ENCODE data around the gene WSB1. TPM values are rescaled to one million over a fixed set of nuclear protein-coding genes. Genes with fewer than 3 reads are reported as not detected.
"Not testable (repeated sequence)": the region's sequence is repeated elsewhere in the genome, so short reads cannot be mapped to it uniquely, and the experiment has no call there.

Gene WSB1
- total RNA-seq, 3 donors from 2014 or later: 65.9 to 76.9 (median 73.2) TPM

DNA sequence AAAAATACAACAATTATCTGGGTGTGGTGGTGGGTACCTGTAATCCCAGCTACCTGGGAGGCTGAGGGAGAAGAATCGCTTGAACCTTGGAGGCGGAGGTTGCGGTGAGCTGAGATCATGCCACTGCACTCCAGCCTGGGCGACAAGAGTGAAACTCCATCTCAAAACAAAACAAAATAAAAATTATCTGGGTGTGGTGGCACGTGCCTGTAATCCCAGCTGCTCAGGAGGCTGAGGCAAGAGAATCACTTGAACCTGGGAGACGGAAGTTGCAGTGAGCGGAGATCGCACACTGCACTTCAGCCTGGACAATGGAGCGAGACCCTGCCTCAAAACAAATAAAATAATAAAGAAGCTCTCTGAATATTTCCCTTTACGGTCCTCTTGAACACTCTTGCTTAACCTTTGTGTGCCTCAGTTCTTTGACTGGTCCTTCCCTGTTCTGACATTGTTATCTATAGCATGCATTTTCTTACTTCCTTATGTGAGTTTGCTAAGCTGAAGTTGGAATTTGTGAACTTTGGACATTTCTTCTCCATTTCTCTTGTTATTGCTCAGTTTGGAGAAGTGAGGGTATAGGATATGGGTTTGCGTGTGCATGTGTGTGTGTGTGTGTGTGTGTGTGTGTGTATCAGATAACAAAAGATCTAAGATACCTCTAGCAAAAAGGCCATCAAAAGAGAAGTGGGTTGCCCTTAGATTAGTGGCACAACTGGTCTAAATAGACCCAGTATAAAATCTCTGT is 29.7 kb upstream of the WSB1 start:
- Mint-ChIP-seq H3K4me3 (no peak overlapping the region), H3K36me3 (ENCODE audit: insufficient read depth) (no peaks in the 10 kb centered on the region), H3K9me3 (no peaks in the 10 kb centered on the region), H3K27me3 (ENCODE audit: low read depth) (peaks cover 4% of the 10 kb centered on the region), H3K4me1 (ENCODE audit: low read depth) (no peaks in the 10 kb centered on the region)
- ATAC-seq: no peak
- no peak for DNase-seq

DNA sequence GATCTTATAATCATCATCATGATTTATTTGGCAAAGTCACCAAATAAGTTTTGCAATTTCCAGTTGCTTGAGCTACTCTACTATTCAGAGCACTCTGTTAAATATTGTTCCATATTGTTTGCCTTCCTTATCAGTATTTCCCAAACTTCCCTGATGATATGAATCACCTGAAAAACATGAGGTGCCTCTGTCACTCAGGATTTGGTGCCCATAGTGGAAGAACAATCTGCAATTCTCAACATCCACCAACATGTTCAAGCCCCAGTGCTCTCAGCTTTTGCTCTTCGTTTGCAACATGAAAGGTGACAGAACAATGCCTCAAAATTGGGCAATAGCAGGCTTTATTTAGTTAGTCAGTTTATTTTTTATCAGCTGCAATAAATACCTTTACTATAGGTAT is 28.6 kb upstream of the WSB1 start:
- Mint-ChIP-seq H3K36me3 (ENCODE audit: insufficient read depth) (no peaks in the 10 kb centered on the region), H3K4me1 (ENCODE audit: low read depth) (no peaks in the 10 kb centered on the region), H3K27me3 (ENCODE audit: low read depth) (peaks cover 10% of the 10 kb centered on the region), H3K4me3 (no peak overlapping the region), H3K9me3 (no peaks in the 10 kb centered on the region)
- DNase-seq: no peak
- no peak for ATAC-seq

DNA sequence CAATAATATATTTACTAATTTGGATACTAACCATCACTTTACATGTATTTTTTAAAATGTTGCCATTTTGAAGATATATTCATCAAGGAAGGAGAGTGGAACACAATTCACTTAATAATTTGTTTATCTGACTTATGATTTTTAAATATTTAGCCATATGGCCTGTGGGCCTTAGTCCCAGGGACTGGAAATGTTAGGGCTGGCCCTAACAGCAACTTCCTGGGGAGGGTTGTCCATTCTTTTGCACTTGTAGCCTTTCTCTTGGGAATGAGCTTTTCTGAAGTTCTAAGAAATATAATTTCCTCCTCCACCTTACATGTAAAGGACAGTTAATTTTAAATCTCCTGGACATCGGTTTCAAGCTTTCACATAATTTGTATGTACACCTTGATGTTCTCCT is 27.7 kb upstream of the WSB1 start:
- no peak for DNase-seq
- no peaks in the 10 kb centered on the region for H3K4me1 Mint-ChIP-seq (ENCODE audit: low read depth)
- no peak for ATAC-seq
- no peaks in the 10 kb centered on the region for H3K36me3 Mint-ChIP-seq (ENCODE audit: insufficient read depth)
- peaks cover 10% of the 10 kb centered on the region for H3K27me3 Mint-ChIP-seq (ENCODE audit: low read depth)
- no peak overlapping the region for H3K4me3 Mint-ChIP-seq
- no peaks in the 10 kb centered on the region for H3K9me3 Mint-ChIP-seq

DNA sequence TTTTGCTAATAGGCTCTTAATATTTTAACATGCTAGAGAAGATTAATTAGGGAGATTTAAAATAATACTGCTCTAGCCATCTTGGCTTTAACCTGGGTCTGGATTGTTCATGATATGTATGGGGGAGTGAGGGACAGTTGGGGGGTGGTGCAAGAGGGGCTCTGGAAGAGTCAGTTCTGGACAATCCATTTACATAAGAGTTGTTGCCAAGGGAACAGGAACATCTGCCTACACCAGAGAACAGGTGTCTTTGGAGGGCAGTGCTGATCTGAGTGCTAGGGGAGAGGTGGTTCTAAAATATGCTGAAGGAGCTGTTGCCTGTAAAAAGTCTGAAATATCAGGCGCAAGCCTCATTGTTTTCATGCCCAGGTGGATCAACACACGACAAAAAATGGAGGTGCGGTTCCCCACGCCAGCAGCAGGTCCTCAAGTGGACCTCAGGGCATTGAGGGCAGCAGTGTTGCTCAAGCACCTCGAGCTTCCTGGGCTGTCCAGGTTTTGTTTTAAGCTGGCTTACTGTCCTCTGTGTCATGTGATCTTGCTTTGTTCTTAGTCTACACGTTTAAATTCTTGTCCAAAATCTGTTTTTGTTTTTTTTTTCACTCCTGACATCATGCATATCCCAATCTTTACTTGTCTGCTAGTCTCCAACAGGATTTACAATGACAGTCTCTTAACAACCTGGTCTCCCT is 25.4 kb upstream of the WSB1 start:
- ATAC-seq (no peak), DNase-seq (no peak)
- Mint-ChIP-seq H3K27me3 (ENCODE audit: low read depth) (peaks cover 10% of the 10 kb centered on the region), H3K4me1 (ENCODE audit: low read depth) (no peaks in the 10 kb centered on the region), H3K9me3 (no peaks in the 10 kb centered on the region), H3K36me3 (ENCODE audit: insufficient read depth) (no peaks in the 10 kb centered on the region), H3K4me3 (no peak overlapping the region)

DNA sequence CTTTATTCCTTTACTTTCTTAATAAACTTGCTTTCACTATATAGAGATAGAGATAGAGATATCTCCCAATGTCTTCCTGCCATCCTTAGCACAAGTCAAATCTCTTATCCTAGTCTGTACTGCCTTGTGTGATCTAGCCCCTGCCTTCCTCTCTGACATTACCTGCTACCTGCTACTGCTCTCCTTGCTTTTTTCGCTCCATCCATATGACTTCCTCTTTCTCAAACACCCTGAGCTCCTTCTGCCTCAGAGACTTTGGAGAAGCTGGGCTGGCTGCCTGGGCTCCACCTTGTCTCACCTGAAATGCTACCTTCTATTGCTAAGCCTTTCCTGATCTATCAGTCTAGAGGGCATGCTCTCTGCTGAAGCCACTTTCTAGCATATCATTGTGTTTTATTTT is 24.7 kb upstream of the WSB1 start:
- ATAC-seq: no peak
- no peaks in the 10 kb centered on the region for H3K4me1 Mint-ChIP-seq (ENCODE audit: low read depth)

DNA sequence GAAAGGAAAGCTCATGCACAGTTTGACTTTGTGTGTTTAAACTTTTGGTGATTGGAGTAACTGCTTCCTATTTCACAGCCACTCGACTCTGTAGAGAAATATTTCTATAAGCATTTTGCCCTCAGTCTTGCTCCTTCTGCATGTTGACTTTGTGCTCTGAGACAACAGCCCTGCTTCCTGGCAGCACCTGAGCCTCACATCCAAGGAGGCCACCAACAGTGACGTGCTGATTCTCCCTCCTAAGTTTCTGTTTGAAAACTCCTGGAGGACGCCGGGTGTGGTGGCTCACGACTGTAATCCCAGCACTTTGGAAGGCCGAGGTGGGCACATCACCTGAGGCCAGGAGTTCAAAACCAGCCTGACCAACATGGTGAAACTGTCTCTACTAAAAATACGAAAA is 23.9 kb upstream of the WSB1 start:
- ATAC-seq (no peak), DNase-seq (no peak)
- no peak overlapping the region for H3K4me3 Mint-ChIP-seq
- H3K36me3 Mint-ChIP-seq (ENCODE audit: insufficient read depth): no peaks in the 10 kb centered on the region
- H3K4me1 Mint-ChIP-seq (ENCODE audit: low read depth): no peaks in the 10 kb centered on the region
- peaks cover 7% of the 10 kb centered on the region for H3K27me3 Mint-ChIP-seq (ENCODE audit: low read depth)
- no peaks in the 10 kb centered on the region for H3K9me3 Mint-ChIP-seq

More for the DNA sequence above, 24.7 kb upstream of the WSB1 start:
- Mint-ChIP-seq H3K4me3 (no peak overlapping the region), H3K9me3 (no peaks in the 10 kb centered on the region), H3K27me3 (ENCODE audit: low read depth) (peaks cover 10% of the 10 kb centered on the region), H3K36me3 (ENCODE audit: insufficient read depth) (no peaks in the 10 kb centered on the region)
- DNase-seq: no peak

DNA sequence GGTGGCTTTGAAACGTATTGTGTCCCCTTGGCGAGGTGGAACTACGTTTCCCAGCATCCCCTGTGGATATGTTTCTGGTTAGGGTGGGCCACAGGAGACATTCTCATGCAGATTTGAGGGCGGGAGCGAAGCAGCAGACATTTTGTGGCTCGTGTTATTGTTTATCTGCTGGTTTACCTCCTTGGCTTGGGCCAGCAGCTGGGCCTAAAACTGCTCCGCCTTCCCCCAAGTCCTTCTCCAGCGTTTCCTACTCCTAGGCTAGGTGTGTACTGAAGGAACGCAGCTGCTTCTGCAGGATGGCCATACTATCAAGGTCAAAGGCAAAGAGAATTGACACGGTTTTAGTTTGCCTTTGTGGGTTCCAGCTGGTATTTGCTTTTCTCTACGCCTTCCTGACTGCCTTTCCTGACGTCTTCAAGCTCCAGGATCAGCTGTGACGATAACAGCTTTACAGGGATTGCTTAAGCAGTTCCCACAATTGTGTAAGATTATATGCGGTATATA is 17.2 kb upstream of the WSB1 start:
- H3K27me3 Mint-ChIP-seq (ENCODE audit: low read depth): no peaks in the 10 kb centered on the region
- no peaks in the 10 kb centered on the region for H3K9me3 Mint-ChIP-seq
- no peak for ATAC-seq
- DNase-seq: no peak
- peaks cover 3% of the 10 kb centered on the region for H3K4me1 Mint-ChIP-seq (ENCODE audit: low read depth)
- H3K4me3 Mint-ChIP-seq: no peak overlapping the region
- H3K36me3 Mint-ChIP-seq (ENCODE audit: insufficient read depth): no peaks in the 10 kb centered on the region

DNA sequence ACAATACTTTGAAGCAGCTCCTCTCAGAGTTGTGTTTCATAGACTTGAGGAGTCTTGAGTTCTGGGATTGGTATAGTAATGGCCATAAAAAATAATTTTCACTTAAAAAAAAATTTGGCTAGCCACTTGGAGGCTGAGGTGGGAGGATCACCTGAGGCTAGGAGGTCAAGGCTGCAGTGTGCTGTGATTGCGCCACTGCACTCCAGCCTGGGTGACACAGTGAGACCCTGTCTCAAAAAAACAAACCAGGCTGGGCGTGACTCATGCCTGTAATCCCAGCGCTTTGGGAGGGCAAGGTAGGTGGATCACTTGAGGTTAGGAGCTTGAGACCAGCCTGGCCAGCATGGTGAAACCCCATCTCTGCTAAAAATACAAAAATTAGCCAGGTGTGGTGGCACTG is 14.8 kb upstream of the WSB1 start:
- not testable (repeated sequence) for DNase-seq; H3K4me1 Mint-ChIP-seq (ENCODE audit: low read depth); H3K27me3 Mint-ChIP-seq (ENCODE audit: low read depth); H3K9me3 Mint-ChIP-seq; H3K4me3 Mint-ChIP-seq; H3K36me3 Mint-ChIP-seq (ENCODE audit: insufficient read depth); ATAC-seq

DNA sequence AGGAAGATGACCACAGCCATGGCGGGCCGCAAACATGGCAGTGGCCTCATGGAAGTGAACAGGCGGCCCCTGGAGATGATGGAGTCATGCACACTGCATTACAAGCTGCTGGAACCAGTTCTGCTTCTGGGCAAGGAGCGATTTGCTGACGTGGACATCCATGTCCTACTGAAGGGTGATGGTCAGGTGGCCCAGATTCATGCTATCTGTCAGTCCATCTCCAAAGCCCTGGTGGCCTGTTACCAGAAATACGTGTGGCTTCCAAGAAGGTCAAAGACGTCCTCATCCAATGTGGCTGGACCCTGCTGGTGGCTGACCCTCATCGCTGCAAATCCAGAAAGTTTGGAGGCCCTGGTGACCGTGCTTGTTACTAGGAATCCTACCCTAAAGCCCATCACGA is 13.4 kb upstream of the WSB1 start:
- ATAC-seq (no peak), DNase-seq (no peak)
- H3K4me1 Mint-ChIP-seq (ENCODE audit: low read depth): peaks cover 10% of the 10 kb centered on the region
- no peaks in the 10 kb centered on the region for H3K9me3 Mint-ChIP-seq
- H3K36me3 Mint-ChIP-seq (ENCODE audit: insufficient read depth): no peaks in the 10 kb centered on the region
- no peak overlapping the region for H3K4me3 Mint-ChIP-seq
- H3K27me3 Mint-ChIP-seq (ENCODE audit: low read depth): no peaks in the 10 kb centered on the region

DNA sequence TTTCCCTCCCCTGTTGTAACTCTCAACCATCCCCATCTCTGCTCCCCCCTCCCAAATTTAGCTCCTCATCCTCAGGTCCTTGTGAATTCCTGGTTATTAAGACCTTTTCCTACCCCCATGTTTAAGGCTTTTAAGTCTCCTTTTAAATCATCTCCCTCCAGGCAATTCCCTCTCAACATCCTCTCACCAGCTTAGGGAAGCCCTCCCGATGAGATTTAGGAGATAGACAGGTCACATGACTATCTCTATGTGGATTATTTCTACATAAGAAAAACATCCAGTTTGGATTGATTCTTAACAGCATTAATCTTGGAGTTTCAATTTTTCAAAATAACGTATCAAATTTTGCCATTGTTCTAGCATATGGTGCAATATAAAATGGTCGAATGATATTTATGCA is 12.5 kb upstream of the WSB1 start:
- H3K27me3 Mint-ChIP-seq (ENCODE audit: low read depth): no peaks in the 10 kb centered on the region
- DNase-seq: no peak
- peaks cover 10% of the 10 kb centered on the region for H3K4me1 Mint-ChIP-seq (ENCODE audit: low read depth)
- no peaks in the 10 kb centered on the region for H3K9me3 Mint-ChIP-seq
- no peak overlapping the region for H3K4me3 Mint-ChIP-seq
- no peak for ATAC-seq
- no peaks in the 10 kb centered on the region for H3K36me3 Mint-ChIP-seq (ENCODE audit: insufficient read depth)

DNA sequence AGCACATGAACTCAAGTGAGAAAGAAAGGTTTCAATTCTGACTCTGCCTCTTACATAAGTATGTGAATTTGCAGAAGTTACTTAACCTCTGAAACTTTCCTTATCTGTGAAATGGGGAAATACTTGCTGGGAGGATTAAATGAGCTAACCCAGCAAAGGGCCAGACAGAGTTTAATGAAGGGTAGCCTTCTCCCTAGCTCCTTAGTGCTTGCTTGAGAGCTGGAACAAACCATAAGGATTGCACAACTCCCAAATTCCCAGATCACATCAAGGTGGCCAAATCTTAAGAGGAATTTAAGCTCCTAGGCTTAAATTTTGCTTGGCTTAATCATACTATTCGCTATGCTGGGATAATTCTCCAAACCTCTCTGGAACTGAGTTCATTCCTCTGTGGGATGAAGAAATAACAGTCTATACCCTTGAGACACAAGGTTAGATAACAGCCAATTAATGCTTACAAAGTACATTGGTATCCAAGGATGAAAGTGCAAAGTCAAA is 11.8 kb upstream of the WSB1 start:
- H3K4me3 Mint-ChIP-seq: no peak overlapping the region
- H3K36me3 Mint-ChIP-seq (ENCODE audit: insufficient read depth): no peaks in the 10 kb centered on the region
- DNase-seq (no peak), ATAC-seq (no peak)
- H3K27me3 Mint-ChIP-seq (ENCODE audit: low read depth): no peaks in the 10 kb centered on the region
- peaks cover 10% of the 10 kb centered on the region for H3K4me1 Mint-ChIP-seq (ENCODE audit: low read depth)
- no peaks in the 10 kb centered on the region for H3K9me3 Mint-ChIP-seq

DNA sequence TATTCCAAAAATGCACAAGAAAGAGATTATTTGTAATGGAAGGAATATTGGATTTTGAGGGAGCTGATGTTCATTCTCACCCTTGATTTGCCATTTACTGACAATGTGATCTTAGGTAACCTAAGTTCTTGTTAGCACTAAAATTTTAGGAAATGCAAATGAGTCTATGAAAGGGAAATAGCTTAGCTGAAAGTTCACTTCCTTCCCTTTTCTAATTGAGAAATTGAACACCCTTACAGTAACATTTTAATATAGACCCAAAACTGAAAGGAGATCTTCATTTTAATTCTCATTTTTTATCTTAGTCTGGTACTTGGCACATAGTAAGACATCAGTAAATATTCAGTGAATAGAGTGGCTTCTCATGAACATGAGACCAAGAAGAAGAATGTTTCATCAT is 10.9 kb upstream of the WSB1 start:
- ATAC-seq (no peak), DNase-seq (no peak)
- H3K36me3 Mint-ChIP-seq (ENCODE audit: insufficient read depth): no peaks in the 10 kb centered on the region
- H3K4me3 Mint-ChIP-seq: no peak overlapping the region
- peaks cover 10% of the 10 kb centered on the region for H3K4me1 Mint-ChIP-seq (ENCODE audit: low read depth)
- no peaks in the 10 kb centered on the region for H3K9me3 Mint-ChIP-seq
- H3K27me3 Mint-ChIP-seq (ENCODE audit: low read depth): peaks cover under 1% of the 10 kb centered on the region

DNA sequence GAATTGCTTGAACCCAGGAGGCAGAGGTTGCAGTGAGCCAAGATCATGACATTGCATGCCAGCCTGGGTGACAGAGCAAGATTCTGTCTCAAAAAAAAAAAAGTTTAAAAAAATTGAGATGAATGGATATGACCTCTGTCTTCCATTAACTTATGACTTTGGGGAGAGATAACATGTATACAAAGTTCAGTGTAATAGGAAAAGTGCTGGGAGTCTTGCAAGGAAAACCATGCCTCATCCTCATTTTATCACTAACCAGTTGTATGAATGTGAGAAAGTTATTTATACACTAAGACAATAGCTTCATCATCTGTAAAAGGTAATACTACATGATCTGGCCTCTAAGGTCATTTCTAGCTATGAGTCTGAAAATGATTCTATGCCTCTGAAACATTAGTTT is 10.2 kb upstream of the WSB1 start:
- Mint-ChIP-seq H3K9me3 (no peaks in the 10 kb centered on the region), H3K4me3 (no peak overlapping the region), H3K4me1 (ENCODE audit: low read depth) (peaks cover 10% of the 10 kb centered on the region), H3K36me3 (ENCODE audit: insufficient read depth) (no peaks in the 10 kb centered on the region), H3K27me3 (ENCODE audit: low read depth) (peaks cover 3% of the 10 kb centered on the region)
- no peak for DNase-seq
- ATAC-seq: no peak

DNA sequence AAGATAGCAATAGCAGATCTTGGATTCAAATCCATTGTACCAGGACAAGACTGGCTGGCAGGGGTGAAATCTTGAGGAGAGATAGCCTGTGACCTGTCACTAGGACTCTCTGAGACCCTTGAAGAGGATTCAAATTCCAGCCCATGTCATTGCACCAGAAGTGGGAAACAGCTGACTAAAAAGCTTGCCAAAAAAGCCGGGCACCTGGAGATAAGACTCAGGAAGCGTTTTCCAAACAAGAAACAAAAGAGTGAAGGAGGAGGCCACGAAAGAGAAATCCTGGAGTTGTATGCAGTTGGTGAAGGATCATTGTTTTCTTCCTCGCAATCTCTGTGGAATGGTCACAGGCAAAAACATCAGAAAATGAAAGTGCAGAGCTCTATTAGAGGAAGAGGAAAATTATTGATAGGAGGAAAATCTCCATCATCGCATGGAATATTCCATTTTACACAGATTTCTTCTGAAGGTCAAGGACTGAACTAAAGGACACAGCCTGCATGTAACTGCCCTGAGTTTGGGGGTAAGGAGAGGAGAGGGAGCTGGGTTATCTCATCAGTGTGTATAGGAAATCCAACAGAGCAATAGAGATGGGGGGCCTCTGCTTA is 9.0 kb upstream of the WSB1 start:
- H3K4me3 Mint-ChIP-seq: no peak overlapping the region
- peaks cover 3% of the 10 kb centered on the region for H3K27me3 Mint-ChIP-seq (ENCODE audit: low read depth)
- no peak for ATAC-seq
- H3K9me3 Mint-ChIP-seq: no peaks in the 10 kb centered on the region
- no peaks in the 10 kb centered on the region for H3K36me3 Mint-ChIP-seq (ENCODE audit: insufficient read depth)
- peaks cover 10% of the 10 kb centered on the region for H3K4me1 Mint-ChIP-seq (ENCODE audit: low read depth)
- DNase-seq: no peak

DNA sequence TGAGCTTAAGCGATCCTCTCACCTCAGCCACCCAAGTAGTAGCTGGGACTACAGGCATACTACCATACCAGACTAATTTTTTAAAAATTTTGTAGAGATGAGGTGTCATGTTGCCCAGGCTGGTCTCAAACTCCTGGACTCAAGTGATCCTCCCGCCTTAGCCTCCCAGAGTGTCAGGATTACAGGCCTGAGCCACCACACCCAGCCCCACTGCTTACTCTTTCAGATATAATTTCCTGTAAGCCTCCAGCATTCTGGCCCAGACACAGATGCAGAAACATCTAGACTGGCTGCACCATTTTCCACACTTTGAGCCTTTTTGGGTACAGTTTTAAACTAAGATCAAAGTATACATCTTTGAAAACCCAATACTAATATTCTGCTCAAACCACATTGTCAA is 8.4 kb upstream of the WSB1 start:
- Mint-ChIP-seq H3K4me3 (no peak overlapping the region), H3K27me3 (ENCODE audit: low read depth) (peaks cover 3% of the 10 kb centered on the region), H3K9me3 (no peaks in the 10 kb centered on the region), H3K4me1 (ENCODE audit: low read depth) (peaks cover 10% of the 10 kb centered on the region), H3K36me3 (ENCODE audit: insufficient read depth) (no peaks in the 10 kb centered on the region)
- ATAC-seq (no peak), DNase-seq (no peak)
